Ishikawa (cell line): ENCODE data around the gene SLC10A7.

Experiments
- CEBPB ChIP-seq: IDR thresholded peaks from 2 replicates; pipeline ENCODE4 v1.6.1; 2012
- CREB1 ChIP-seq: IDR thresholded peaks from 2 replicates; pipeline ENCODE4 v1.6.1; 2012; ENCODE audit warnings: low read depth
- EGR1 ChIP-seq: IDR thresholded peaks from 2 replicates; pipeline ENCODE4 v1.6.1; 2012
- EP300 ChIP-seq: IDR thresholded peaks from 2 replicates; pipeline ENCODE4 v1.6.1; 2012; ENCODE audit warnings: borderline replicate concordance
- FOXM1 ChIP-seq: IDR thresholded peaks from 2 replicates; pipeline ENCODE4 v1.6.1; 2012; ENCODE audit warnings: low read depth, borderline replicate concordance
- NFIC ChIP-seq: IDR thresholded peaks from 2 replicates; pipeline ENCODE4 v1.6.1; 2012
- RAD21 ChIP-seq: IDR thresholded peaks from 2 replicates; pipeline ENCODE4 v1.6.1; 2012; ENCODE audit warnings: low read depth
- TAF1 ChIP-seq: IDR thresholded peaks from 2 replicates; pipeline ENCODE4 v1.6.1; 2012; ENCODE audit warnings: low read depth, mild to moderate bottlenecking
- TCF12 ChIP-seq: IDR thresholded peaks from 2 replicates; pipeline ENCODE4 v1.6.1; 2012; ENCODE audit warnings: low read depth
- TEAD4 ChIP-seq: IDR thresholded peaks from 2 replicates; pipeline ENCODE4 v1.6.1; 2012
- YY1 ChIP-seq: IDR thresholded peaks from 2 replicates; pipeline ENCODE4 v1.6.1; 2012; ENCODE audit warnings: low read depth
- ZBTB7A ChIP-seq: IDR thresholded peaks from 2 replicates; pipeline ENCODE4 v1.6.1; 2012; ENCODE audit warnings: low read depth
- TF ChIP-seq, protein P1 (sequence below): IDR thresholded peaks from 2 replicates; pipeline ENCODE4 v1.6.1; 2012
- TF ChIP-seq, protein P2 (sequence below): IDR thresholded peaks from 2 replicates; pipeline ENCODE4 v1.6.1; 2012
- TF ChIP-seq, protein P3 (sequence below): IDR thresholded peaks from 2 replicates; pipeline ENCODE4 v1.6.1; 2012; ENCODE audit warnings: low read depth, mild to moderate bottlenecking

The SLC10A7 gene

DNA sequence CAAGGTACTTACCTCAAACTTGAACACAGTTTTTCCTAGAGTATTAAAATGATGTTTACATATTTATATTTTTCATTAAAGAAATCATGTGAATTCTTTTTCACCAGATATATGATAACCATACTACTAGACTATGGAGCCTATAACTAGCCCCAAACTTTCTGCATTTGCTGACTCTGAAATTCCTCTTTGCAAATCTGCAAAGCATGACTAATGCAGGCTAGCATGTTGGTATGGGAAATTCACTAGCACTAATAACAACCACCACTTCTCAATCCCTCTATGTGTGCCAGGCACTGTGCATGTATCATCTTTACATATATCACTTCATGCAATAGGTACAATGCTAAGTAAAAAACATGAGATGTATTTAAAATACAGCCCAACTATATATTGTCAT is 51.1 kb downstream of the SLC10A7 start:
- TF ChIP-seq ZBTB7A (no peak), EGR1 (no peak), CREB1 (no peak), FOXM1 (no peak), RAD21 (no peak), YY1 (no peak), EP300 (no peak), TCF12 (no peak), TEAD4 (no peak), NFIC (no peak), CEBPB (no peak)
- TF ChIP-seq, protein P1, sequence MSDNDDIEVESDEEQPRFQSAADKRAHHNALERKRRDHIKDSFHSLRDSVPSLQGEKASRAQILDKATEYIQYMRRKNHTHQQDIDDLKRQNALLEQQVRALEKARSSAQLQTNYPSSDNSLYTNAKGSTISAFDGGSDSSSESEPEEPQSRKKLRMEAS = no peak
- TF ChIP-seq, protein P2, sequence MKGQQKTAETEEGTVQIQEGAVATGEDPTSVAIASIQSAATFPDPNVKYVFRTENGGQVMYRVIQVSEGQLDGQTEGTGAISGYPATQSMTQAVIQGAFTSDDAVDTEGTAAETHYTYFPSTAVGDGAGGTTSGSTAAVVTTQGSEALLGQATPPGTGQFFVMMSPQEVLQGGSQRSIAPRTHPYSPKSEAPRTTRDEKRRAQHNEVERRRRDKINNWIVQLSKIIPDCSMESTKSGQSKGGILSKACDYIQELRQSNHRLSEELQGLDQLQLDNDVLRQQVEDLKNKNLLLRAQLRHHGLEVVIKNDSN = no peak
- TF ChIP-seq, protein P3, sequence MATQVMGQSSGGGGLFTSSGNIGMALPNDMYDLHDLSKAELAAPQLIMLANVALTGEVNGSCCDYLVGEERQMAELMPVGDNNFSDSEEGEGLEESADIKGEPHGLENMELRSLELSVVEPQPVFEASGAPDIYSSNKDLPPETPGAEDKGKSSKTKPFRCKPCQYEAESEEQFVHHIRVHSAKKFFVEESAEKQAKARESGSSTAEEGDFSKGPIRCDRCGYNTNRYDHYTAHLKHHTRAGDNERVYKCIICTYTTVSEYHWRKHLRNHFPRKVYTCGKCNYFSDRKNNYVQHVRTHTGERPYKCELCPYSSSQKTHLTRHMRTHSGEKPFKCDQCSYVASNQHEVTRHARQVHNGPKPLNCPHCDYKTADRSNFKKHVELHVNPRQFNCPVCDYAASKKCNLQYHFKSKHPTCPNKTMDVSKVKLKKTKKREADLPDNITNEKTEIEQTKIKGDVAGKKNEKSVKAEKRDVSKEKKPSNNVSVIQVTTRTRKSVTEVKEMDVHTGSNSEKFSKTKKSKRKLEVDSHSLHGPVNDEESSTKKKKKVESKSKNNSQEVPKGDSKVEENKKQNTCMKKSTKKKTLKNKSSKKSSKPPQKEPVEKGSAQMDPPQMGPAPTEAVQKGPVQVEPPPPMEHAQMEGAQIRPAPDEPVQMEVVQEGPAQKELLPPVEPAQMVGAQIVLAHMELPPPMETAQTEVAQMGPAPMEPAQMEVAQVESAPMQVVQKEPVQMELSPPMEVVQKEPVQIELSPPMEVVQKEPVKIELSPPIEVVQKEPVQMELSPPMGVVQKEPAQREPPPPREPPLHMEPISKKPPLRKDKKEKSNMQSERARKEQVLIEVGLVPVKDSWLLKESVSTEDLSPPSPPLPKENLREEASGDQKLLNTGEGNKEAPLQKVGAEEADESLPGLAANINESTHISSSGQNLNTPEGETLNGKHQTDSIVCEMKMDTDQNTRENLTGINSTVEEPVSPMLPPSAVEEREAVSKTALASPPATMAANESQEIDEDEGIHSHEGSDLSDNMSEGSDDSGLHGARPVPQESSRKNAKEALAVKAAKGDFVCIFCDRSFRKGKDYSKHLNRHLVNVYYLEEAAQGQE = no peak

DNA sequence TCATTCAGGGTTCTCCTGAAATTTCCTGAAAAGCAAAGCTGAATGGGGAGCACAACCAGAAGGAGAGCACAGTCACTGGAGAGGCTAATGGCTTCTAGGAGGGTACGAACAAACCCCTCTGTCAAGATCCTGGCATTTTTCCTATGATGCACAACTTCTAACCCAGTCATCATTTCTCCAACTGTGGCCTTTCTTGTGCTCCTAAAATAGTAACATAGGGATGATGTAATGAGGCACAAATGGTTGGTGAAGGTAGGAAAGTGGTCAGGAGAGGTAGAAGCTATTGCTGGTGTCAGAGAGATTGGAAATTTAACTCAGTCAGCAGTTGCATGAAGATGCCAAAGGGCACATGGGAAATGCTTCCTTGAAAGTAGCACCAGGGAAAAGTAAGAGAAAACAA is 52.7 kb downstream of the SLC10A7 start:
- no peak for TF ChIP-seq FOXM1
- TF ChIP-seq EGR1 = no peak
- TF ChIP-seq, protein P2 = no peak
- TF ChIP-seq NFIC = no peak
- TF ChIP-seq, protein P1 = no peak
- TF ChIP-seq TCF12 = no peak
- TF ChIP-seq ZBTB7A = no peak
- TF ChIP-seq CREB1 = no peak
- no peak for TF ChIP-seq TAF1
- no peak for TF ChIP-seq YY1
- no peak for TF ChIP-seq TEAD4
- TF ChIP-seq, protein P3 = no peak
- no peak for TF ChIP-seq EP300

DNA sequence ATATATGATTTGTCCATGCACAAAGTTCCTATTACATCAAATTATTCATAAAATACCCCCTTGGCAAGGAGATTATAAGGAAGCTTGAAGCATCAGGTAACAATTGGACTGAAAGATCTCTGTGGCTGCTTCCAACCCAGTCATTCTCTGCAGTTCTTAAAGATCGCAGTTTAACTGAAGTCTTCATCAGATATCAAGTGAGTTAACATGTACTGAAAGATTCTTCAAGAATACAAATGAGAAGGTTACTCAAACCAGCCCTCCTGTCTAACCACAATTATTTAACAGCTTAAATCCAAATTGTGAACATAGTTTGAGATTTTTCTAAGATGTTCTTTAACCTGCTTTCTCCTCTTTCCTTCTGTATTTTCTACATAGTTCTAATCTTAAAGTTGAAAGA is 56.1 kb downstream of the SLC10A7 start:
- no peak for TF ChIP-seq TEAD4

DNA sequence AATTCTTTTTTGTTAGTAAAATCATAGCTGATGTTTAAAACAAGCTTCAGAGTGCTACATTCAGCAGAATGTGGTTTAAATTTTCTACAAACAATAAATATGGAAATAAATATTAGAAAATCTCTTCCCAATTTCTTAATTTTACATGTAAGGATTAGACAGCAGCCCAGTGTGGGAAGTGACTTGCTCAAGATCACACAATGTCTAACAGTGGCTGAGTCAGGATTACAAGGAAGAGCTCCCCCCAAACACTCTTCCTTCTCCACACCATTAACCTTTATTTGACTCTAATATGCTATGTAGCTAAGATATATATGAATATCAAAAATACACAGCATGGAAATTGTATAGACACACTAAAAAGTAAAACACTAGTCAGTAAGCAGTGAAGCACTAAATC is 59.5 kb downstream of the SLC10A7 start:
- TF ChIP-seq FOXM1 (no peak), ZBTB7A (no peak)

DNA sequence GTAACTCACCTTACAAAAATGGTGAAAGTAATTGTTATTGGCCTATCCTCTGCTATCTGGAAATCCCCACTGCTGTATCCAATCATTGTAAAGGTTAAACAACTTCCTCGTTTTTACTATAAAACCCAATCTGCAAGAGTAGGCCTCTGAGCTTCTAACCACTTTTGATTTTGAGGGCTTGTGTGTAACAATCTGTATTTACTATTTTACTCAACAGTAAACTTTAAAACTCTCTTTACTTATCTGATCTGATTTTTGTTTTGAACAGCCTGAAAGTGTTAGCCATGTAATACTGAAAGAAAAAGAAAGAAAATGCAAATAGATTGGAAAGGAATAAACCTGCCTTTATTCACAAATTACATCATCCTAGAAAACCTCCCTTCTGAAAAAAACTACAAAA is 63.1 kb downstream of the SLC10A7 start:
- TF ChIP-seq EP300 (no peak), RAD21 (no peak), NFIC (no peak), TAF1 (no peak), YY1 (no peak), TCF12 (no peak), ZBTB7A (no peak), EGR1 (no peak), CREB1 (no peak), FOXM1 (no peak), CEBPB (no peak), TEAD4 (no peak)
- TF ChIP-seq, protein P3 = no peak
- TF ChIP-seq, protein P1 = no peak
- TF ChIP-seq, protein P2 = no peak
